Peyer's patch (tissue), 4 donors: ENCODE measurements around the gene TMEM259.

ENCODE experiments used
- POLR2A ChIP-seq, 2 donors: fragments of 450-650 bp; IDR thresholded peaks; one replicate each; pipeline ENCODE4 v1.5.1; 2017; ENCODE audit warnings: antibody characterized with exemption in 2 of 2, mild to moderate bottlenecking in 2 of 2, moderate library complexity in 2 of 2
- TF ChIP-seq, protein P1 (sequence below), 6 experiments: fragments of 450-650 bp in 4 of 6; fragments of 200-600 bp in 2 of 6; sonication (generic) in 1 of 6; IDR thresholded peaks; one replicate each; pipeline ENCODE4 v1.5.1; 2017 to 2019; ENCODE audit warnings: antibody characterized with exemption in 6 of 6, mild to moderate bottlenecking in 3 of 6, moderate library complexity in 1 of 6

DNA sequence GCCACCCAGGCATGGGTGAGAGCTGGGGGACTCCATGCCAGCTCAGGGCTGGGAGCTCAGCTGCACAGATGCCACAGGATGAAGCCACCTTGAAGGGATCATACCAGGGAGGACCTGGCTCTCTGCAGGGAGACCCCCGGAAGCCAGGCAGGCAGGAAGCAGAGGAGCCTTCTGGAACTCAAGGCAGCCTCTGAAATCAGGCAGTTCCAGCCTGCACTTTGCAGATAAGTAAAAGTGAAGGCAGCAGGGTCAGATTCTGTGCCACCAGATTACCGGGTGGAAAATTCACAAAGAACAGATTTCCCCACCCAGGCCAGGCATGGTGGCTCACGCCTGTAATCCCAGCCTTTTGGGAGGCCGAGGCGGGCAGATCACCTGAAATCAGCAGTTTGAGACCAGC lies 2.5 kb downstream of the TMEM259 start:
- TF ChIP-seq, protein P1, sequence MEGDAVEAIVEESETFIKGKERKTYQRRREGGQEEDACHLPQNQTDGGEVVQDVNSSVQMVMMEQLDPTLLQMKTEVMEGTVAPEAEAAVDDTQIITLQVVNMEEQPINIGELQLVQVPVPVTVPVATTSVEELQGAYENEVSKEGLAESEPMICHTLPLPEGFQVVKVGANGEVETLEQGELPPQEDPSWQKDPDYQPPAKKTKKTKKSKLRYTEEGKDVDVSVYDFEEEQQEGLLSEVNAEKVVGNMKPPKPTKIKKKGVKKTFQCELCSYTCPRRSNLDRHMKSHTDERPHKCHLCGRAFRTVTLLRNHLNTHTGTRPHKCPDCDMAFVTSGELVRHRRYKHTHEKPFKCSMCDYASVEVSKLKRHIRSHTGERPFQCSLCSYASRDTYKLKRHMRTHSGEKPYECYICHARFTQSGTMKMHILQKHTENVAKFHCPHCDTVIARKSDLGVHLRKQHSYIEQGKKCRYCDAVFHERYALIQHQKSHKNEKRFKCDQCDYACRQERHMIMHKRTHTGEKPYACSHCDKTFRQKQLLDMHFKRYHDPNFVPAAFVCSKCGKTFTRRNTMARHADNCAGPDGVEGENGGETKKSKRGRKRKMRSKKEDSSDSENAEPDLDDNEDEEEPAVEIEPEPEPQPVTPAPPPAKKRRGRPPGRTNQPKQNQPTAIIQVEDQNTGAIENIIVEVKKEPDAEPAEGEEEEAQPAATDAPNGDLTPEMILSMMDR (IDR thresholded peaks at IDR 0.05) = no peak
- no peak for TF ChIP-seq POLR2A (IDR thresholded peaks at IDR 0.05)
